Subcutaneous adipose tissue (tissue), 4 donors: ENCODE measurements around the gene ADORA1. TPM values are rescaled to one million over a fixed set of nuclear protein-coding genes. Genes with fewer than 3 reads are reported as not detected.

ENCODE experiments used
- CTCF ChIP-seq: fragments of 450-650 bp; IDR thresholded peaks from one replicate; pipeline ENCODE4 v1.5.1; 2016; ENCODE audit warnings: low read depth, mild to moderate bottlenecking, control low read depth, antibody characterized with exemption, moderate library complexity
- total RNA-seq, 4 donors: library from RNA; depleted of rRNA; stranded (reverse); fragments of >200 nt; gene quantifications; one replicate each; pipeline ENCODE4 v1.1.0, GENCODE V29; 2016

Gene ADORA1
- total RNA-seq, 4 donors from 2014 or later = 0.33 to 8.3 (median 0.90) TPM

DNA sequence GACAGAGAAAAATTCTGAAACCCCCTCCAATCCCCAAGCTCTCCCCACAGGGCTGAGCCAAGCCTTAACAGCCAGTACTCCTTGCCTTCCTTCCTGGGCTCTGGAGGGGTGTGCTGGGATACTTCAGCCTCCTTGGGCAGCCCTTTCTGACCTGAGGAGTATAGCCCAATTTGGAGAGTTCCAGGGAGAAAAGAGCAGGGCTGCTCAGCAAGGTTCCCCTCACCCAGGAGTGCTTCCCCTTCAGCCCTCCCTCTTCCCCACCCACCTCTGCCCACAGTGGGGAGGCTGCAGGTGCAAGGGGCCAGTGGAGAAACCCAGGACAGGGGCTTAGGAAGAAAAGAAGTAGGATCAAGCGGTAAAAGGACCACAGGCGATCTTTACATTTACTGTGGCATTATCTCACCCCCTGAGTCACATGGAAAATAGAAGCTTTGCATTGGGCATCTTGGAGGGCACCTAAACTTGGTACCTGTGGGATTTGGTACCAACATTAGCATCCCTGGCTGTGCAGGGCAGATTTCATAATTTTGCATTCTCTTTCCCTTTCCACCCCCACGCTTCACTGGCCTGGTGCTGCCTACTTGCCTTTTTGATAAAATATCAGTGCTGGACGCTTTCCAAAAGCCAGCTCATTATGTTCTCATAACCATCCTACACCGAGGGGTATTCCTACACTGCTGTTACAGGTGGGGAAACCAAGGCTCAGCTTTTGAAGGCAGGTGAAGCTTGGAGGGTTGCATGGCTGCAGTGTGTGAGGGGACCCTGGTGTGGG, 2.8 kb upstream of the ADORA1 start:
- no peak for TF ChIP-seq CTCF

DNA sequence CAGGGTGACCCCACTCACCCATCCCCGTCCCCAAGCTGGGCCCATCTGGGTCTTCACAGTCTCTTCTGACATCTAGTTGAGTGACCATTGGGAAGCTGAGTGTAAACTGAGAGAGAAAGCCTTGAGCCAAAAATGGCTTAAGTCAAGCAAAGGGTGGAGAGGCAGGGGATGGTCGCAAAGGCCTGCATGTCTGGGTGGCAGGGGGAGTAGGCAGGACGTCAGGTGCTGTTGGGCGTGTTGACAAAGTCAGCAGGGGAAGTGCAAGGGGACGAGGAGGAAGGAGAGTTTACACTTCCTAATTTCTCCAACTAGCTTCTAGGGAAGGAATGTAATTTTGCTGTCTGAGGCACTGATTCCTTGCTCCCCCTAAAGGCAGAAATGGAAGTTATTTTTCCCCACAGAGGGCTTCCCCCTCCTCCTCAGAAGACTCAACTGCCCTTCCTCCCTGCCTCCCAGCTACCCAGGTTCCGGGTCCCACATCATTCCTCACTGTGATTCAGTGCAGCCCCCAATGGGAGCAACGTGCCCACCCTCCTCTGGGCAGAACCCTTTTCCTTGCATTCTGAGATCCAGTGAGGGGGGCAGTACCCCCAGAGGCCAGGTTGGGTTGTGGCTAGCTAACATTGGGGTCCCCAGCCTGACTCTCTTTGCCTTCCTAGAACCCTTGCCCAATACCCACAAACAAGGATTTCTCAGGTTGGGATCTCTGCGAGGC, 1.2 kb upstream of the ADORA1 start:
- TF ChIP-seq CTCF = no peak

DNA sequence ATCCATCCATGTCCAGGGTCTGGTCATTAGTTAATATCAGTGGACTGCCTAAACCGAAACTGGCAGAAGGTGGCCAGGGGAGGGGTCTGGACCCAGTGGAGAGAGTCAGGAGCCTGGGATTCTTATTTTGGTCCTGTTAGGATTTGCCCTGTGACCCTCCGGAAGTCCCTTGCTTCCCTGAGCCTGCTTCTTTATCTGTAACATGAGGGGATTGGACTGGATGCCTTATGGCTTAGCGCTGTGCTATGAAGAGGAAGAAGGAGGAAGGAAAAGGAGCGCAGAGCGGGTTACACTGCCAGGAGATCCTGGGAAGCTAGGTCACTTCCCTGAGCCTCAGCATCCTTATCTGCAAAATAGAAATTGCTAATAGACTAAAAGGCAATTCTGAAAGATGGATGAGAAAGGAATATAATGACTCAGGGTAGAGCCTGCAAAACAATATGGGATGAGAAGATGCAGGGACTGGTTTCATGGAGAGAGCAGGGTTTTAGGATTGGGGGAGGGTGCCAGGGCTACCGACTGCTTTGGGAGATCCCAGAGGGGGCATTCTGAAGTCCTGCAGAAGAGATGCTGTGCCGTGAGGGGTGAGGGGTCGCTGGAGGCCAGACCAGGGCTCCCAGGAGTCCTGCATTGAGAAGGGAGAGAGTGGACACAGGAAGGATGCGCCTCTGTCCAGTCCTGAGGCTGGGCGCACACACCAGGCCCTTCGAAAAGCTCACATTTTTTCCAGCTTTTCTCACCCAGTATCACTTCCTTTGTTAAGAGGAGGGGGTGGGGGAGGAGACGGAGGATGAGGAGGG, 460 bp upstream of the ADORA1 start:
- TF ChIP-seq CTCF = no peak

DNA sequence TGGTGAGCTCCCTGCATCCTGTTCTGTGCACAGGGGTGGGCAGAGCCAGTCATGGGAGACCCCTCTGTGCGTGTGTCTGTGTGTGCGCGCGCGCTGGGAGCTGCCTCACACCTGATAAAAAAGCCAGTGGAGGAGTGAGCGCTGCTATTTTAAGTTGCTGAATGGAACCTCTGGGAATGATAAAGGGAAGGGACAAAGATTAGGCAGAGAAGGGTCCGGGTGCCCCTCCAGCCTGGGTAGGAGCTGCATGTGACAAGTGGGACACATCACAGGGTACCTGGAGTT, 847 bp downstream of the ADORA1 start:
- TF ChIP-seq CTCF = no peak

DNA sequence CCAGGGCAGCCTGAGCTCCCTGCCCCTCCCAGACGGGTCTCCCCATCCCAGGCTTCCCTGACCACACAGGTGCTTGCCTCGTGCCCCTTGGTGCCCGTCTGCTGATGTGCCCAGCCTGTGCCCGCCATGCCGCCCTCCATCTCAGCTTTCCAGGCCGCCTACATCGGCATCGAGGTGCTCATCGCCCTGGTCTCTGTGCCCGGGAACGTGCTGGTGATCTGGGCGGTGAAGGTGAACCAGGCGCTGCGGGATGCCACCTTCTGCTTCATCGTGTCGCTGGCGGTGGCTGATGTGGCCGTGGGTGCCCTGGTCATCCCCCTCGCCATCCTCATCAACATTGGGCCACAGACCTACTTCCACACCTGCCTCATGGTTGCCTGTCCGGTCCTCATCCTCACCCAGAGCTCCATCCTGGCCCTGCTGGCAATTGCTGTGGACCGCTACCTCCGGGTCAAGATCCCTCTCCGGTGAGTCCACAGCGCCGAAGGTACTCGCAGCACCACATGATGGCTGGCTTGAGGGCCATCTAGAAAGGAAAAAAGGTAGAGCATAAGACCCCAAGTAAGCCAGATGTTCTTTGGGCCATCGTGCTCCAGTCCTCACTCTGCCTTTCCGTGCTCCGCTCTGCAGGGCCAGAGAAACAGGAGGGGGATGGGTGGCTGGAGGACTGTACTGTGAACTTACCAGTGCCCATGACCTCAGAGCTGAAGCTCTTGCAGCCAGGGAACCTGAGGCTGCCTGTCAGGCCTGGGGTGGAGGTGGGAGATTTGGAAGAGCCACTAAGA, 1.4 kb downstream of the ADORA1 start:
- TF ChIP-seq CTCF = no peak

DNA sequence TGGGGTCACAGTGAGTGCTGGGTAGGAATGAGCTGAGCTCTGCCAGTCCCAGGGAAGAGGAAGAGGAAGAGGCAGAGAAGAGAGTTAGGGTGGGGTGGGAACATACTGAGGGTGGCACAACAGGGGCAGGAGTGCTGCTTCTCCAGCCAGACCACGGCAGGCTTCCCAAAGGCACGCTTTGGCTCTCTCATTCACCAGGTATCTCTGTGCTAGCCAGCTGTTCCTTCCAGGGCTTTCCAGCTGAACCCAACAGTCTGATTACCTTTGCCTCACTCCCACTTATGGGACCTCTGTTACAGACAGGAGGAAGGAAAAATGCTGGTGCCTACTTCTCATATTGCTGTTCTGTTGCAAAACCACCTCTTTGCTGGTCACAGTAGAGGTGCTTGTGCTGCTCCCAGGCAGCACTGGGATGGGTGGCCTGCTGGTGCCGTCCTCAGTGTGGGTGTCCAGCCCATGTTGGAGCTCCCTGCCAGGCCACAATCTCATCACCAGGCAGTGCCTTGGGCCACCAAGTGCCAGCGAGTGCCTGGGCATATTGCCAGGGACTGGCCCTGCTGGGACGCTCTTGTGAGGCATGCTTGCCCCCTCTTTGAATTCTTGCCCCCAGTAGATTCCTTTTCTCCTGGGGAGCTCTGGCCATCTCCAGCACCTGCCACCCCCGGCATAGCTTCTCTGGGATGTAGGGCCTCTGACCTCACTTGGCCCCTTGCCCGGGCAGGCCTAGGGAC, 2.1 kb downstream of the ADORA1 start:
- TF ChIP-seq CTCF = no peak
